B cell (primary cell): ENCODE results near the gene ZNF827.

Source experiments
- EZH2 ChIP-seq: IDR thresholded peaks from 2 replicates; pipeline ENCODE4 v1.6.1; 2012; ENCODE audit warnings: borderline replicate concordance, low read depth, mild to moderate bottlenecking, moderate library complexity, low read length; ENCODE audit not compliant: insufficient read depth, poor library complexity, severe bottlenecking
- TF ChIP-seq, protein P1 (sequence below): fragments of 200-600 bp; IDR thresholded peaks from one replicate; pipeline ENCODE4 v1.8.0; 2022; ENCODE audit warnings: antibody characterized with exemption, mild to moderate bottlenecking

GRCh38 chr4:145935253-145936141 lies 3.1 kb downstream of the ZNF827 start:
- TF ChIP-seq, protein P1, sequence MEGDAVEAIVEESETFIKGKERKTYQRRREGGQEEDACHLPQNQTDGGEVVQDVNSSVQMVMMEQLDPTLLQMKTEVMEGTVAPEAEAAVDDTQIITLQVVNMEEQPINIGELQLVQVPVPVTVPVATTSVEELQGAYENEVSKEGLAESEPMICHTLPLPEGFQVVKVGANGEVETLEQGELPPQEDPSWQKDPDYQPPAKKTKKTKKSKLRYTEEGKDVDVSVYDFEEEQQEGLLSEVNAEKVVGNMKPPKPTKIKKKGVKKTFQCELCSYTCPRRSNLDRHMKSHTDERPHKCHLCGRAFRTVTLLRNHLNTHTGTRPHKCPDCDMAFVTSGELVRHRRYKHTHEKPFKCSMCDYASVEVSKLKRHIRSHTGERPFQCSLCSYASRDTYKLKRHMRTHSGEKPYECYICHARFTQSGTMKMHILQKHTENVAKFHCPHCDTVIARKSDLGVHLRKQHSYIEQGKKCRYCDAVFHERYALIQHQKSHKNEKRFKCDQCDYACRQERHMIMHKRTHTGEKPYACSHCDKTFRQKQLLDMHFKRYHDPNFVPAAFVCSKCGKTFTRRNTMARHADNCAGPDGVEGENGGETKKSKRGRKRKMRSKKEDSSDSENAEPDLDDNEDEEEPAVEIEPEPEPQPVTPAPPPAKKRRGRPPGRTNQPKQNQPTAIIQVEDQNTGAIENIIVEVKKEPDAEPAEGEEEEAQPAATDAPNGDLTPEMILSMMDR = no peak
- no peak for TF ChIP-seq EZH2
